Endometrium (tissue), 2 donors: ENCODE results near the gene SCGB3A2.
"Not testable (repeated sequence)": the region's sequence is repeated elsewhere in the genome, so short reads cannot be mapped to it uniquely, and the experiment has no call there.

Source experiments
- FAIRE-seq: peaks from 2 replicates; lab custom pipeline; 2012; peaks lifted over from hg19 to GRCh38; lab: Jason Lieb, UNC
- donor health status: control.
- donor health status: control.

SCGB3A2 gene

DNA sequence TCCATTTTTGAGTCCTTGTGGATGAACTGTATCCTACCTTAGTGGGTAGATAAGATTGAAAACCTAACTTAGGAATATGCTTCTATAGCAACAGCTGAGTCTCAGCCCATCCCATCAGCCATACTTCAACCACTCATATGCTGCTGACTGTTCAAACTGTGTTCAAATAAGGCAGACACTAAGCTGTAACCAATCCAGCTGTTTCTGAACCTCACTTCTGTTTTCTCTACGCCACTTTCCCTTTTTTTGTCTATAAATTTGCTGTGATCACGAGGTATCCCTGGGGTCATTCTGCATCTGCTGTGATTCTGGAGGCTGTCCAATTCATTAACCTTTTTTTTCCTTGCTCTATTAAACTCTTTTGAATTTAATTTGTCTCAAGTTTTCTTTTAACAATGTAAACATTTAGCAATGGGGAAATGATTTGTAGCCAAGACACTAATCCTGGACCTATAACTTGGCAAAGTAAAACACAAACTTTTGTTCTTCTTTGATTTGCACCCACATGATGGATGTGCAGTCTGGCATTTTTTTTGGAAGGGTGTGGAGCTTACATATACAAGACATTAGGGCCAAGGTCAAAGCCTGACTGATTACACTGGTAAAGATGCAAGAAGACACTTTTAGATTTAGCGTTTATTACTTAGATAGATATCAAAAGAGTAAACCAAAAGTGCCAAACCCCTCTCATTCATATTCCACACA lies 14.9 kb upstream of the SCGB3A2 start:
- FAIRE-seq, result no peak

DNA sequence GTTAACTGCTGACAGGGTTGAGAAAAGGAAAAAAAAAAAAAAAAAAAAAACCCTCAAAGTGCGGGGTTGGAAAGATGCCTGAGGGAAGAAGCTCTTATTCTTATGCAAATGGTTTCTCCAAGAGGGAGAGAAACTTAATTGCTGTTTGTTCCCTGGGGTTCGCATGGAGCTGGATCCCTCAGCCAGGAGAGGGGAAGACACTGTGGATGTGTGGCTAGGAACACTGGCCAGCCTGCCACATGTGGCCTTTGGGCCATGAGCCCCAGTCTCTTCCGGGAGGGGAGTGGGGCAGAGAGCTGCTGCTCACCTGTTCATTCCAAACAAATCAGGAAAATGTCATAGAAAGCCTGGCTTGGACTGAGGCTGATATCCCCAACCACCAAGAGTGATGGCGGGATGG lies 9.4 kb upstream of the SCGB3A2 start:
- no peak for FAIRE-seq

DNA sequence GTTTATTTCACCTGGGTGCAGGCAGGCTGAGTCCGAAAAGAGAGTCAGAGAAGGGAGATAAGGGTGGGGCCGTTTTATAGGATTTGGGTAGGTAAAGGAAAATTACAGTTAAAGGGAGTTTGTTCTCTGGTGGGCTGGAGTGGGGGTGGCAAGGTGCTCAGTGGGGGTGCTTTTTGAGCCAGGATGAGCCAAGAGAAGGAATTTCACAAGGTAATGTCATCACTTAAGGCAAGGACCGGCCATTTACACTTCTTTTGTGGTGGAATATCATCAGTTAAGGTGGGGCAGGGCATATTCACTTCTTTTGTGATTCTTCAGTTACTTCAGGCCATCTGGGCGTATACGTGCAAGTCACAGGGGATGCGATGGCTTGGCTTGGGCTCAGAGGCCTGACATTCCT lies 8.6 kb upstream of the SCGB3A2 start:
- not testable (repeated sequence) for FAIRE-seq

DNA sequence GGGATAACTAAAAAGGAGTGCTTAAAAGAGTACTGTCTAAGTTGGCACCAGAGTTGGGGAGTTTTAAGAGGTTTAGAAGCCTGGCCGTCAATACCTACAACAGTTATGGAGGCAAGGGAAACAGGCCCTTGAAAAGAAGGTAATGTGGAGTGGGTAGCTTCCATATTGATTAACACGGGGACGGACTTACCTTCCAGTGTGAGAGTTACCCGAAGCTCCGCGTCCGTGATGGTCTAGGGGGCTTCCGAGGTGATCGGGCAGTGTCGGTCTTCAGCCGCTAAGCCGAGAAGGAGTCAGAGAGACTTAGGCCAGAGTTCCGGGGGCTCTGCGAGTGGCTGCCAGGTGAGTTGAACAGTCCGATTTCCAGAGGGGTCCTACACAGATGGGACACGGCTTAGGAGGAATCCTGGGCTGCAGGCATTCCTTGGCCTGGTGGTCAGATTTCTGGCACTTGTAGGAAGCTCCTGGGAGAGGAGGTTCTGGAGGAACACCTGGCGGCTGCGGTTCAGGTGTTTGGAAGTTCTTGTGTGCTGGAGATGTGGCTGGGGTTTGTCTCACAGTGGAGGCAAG lies 6.4 kb upstream of the SCGB3A2 start:
- not testable (repeated sequence) for FAIRE-seq

DNA sequence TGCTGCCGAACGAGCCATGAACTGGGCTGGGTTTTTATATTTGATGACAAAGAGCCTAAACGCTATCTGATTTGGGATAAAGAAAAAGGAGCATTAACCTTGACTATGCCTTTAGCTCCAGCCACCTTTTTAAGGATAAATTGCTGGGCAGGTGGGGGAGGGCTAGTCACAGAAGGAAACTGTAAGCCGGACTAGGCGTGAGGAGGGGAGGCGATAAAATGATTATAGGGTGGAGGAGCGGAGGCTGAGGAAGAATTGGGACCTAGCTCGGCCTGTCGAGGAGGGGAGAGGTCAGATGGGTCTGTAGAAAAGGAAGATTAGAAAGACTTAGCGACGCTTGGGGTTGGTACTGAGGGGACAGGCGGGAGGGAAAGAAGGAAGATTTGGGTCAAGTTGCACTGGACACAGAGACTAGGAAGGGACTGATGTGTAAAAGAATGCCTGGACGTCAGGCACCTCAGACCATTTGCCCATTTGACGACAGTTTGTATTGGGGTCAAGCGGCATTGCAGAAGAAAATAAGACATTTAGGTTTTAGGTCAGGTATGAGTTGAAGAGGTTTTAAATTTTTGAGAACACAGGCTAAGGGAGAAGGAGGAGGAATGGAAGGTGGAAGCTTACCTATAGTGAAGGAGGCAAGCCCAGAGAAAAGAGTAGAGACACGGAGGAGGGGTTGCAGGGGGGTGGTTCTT lies 5.6 kb upstream of the SCGB3A2 start:
- FAIRE-seq, result not testable (repeated sequence)

DNA sequence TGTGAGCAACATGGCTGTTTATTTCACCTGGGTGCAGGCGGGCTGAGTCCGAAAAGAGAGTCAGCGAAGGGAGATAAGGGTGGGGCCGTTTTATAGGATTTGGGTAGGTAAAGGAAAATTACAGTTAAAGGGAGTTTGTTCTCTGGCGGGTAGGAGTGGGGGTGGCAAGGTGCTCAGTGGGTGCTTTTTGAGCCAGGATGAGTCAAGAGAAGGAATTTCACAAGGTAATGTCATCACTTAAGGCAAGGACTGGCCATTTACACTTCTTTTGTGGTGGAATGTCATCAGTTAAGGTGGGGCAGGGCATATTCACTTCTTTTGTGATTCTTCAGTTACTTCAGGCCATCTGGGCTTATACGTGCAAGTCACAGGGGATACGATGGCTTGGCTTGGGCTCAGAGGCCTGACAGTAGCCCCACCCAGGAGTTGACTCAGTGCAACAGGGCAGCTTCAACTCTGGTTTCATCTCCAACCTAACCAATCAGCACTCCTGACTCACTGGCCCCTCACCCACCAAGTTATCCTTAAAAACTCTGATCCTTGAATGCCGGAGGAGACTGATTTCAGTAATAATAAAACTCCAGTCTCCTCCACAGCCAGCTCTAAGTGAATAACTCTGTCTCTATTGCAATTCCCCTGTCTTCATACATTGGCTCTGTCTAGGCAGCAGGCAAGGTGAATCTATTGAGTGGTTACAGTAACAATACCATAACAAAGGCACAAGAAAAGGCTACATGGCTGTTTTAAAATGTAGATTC lies 4.2 kb upstream of the SCGB3A2 start:
- not testable (repeated sequence) for FAIRE-seq

DNA sequence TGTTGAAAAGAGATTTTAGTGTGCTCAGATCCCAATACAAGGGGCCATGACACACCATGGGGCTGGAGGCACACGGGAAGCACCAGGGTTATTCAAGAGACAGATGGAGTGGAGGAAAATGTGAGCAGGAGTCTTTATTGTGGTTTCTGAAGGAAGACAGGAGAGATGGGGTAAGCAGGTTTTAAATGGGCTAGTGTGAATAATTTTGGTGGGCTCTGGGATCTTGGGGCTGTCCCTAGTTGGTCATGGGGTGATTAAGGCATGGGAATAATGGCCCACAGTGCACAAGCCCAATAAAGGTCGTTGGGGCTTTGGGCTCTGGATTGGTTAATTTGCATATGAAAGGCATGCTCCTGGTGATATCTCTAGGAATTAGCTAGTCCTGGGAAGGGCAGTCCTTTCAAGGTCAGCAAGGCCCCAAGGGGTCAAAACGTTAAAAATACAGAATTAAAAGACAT lies 3.6 kb upstream of the SCGB3A2 start:
- no peak for FAIRE-seq

DNA sequence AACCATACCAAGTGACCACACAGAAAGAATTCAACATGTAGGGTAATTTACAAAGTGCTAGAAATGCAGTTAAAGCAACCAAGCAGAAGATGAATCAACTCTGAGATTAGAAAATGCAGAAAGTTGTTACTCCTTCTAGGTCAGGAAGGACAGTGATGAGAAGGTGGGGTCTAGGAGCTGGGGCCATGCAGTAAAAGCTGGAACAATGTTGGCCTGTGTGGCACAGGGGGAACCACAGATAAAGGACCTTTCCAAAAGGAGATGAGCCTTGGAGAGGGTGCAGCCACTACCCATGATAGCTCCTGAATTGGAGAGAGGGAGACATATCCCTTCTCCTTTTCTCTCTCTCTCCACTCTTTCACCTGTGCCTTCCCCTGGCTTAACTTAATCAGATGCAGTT lies 2.4 kb upstream of the SCGB3A2 start:
- FAIRE-seq, result no peak

DNA sequence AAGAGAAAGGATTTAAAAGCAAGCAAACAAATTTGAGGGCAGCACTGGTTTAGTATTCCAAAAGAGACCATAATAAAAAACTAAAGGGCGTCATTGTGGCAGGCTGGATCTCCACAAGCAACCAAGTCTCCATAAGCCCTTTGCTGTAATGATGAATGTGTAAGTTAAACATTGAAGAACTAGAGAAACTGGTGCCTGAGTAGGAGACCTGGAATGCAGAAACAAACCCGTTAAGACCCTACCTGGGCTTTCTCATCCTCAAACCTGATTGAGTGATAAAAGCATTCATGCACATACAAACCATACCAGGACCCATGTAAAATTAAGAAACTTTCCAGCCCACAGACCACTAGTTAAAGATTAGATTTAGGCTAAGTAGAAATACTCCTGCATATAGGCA lies 1.9 kb upstream of the SCGB3A2 start:
- FAIRE-seq, result no peak

DNA sequence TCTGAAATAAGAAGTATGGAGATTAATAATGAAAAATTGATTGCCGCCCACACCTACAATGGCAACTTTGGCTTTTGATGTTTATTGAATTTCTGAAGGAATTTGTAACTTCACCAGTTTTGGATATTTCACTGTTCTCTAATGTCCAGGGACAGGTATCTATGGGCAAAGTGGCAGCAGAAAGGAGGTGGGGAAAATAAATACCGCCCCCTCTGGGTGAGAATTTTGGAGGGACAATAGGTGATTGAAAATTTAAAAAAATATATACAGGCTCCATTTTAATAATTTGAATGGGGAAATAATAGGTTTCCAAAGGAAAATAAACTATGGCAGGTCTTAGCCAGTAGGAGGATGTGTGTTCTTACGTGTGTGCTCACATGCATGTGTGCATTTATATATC lies 1.3 kb downstream of the SCGB3A2 start:
- FAIRE-seq, result no peak

DNA sequence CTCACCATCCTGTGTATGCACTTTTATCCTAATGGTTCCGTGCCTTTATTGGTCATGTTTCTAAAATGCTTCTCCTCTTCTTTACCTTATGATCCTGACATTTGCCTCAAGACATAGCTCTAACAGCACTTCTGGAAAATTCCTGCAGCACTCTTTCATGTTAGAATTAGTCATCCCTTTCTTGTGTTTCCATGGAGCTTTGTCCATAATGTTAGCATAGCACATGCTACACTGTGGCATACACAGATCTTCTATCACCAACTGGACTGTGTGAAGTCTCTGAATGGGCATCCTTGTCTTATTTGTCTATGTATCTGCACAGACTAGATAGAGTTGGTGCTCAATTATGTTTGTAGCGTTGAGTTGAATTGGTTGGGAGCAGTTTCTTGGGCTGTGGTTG lies 2.0 kb downstream of the SCGB3A2 start:
- no peak for FAIRE-seq

DNA sequence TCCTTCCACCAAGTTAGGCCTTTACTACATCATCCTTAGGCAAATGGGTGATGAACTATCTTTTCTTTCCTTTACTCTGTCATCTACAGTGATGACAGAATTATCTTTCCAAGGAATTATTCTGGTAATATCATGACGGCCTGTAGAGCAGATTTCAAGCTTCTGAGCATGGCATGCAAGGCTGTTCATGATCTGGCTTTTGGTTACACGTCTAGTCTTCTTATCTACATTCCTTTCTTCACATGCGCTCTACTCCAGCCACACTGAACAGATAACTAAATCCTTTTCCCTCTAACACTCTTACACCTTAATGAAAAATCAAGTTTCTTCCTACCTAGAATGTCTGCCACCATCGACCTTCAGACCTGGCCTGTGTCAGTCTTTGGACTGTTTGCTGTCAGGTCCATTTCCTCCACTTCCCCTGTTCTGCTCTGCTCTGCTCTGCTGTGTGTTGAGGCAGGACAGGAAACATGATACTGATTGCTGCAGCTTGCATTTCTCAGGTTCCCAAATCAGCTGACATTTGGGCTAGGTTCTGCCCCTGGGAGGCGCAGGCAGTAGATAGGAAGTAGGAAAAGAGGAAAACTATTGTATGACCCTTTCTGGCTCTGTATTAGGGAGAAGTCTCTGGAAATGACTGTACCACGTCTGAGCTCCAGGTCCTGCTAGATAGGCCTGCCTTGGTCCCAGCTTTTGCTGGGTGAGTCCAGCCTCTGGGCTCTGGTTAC lies 4.2 kb downstream of the SCGB3A2 start:
- no peak for FAIRE-seq

DNA sequence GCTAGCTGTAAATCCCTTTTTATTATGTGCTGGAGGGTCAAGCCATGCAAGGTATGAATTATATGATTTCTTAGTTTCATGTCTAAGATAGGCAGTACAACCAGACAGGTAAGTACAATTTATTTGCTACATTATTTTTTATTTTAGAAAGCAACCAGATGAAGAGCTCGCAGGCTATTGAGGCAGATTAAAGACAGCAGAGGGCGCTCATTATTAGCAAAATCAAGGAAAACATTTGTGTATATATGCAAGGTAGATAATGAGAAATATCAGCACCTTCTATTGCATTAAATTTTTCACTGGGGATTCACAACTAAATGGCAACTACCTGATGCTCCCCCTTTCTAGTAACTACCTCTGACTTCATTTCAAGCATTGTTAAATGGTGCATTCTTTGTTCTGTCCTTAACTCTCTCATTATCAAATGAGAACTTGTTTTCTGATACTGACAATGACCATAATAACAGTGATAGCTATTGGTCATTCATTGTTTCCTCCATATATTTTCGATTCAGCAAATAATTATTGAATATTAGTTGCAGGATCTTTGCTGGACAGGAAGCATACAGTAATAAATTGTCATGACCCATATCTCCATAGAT lies 8.6 kb downstream of the SCGB3A2 start:
- FAIRE-seq, result no peak

DNA sequence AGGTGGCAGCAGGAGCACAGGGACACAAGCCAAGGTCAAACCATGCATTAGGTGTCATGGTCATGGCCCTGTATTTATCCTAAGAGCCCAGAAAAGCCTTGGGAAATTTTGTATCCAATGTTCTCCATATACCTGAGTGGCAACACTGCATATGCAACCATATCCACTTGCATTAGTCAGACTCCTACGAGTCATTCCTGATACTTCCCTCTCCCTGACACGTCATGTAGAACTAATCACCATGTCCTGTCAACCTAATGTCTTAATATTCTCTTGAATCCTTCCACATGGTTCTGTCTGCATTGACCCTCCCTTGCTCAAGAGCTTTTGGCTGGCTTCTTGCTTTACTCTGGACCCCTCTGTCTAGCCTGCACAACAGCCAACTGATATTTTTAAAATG lies 9.4 kb downstream of the SCGB3A2 start:
- FAIRE-seq, result no peak

DNA sequence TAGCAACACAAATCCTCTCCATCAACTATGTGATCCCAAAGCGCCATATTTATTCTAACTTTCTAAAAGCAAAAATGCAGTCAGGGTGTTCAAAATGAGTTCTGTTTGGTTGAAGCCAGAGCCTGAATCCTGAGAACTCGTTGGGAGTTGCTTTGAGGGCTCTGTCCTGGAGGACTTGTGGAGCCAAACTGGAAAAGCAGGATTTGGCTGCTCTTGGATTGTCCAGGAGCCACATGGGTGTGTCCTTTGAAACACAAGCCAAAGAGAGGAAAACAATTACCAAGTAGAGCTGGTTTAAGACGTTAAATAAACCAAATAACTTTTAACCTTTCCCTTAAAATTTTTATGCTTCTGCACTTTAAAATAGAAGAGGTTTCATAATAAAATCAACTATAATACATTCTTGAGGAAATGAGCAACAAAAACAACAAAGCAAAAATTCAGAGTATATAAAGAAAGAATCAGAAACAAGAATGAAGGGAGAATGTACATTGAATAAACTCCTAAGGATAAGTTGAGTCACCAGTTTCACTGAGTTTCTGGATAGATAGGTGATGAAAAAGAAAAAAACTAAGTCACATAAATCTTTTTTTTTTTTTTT lies 14.3 kb downstream of the SCGB3A2 start:
- peak; percentile 94 for FAIRE-seq

DNA sequence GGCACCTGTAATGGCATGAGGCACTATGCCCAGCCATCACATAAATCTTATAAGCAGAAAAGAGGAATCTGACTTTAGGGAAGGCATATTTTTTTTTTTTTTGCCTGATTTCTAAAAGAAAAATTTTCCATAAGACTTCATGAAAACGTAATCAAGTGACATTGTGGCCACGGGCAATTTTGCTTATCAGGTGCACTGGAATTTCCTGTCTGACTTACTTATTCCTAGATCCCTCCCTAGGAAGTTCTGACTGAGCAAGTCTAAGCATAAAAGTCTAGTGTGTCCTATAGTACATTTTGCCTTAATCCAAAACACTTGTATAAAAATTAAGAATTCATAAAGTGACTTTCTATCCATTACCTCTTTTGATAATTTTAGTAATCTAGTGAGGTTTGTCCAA lies 15.3 kb downstream of the SCGB3A2 start:
- no peak for FAIRE-seq

DNA sequence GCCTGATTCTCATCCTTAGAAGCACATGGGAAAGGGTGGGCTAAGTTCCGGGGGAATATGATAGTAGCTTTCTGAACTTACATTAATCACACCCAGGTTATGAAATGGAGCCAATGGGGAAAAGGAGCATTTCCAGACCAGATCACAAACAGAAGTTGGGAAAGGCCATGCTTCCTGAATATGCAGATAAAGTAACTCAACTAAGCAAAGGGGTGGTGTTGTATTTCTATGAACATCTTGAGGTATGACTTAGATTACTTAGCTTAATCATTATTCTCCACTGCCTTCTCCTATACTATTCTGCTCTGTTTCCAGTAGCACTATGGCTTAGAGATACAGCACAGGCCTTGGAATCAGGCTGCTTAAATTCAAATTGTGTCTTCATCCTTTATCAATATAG lies 17.4 kb downstream of the SCGB3A2 start:
- FAIRE-seq, result no peak

DNA sequence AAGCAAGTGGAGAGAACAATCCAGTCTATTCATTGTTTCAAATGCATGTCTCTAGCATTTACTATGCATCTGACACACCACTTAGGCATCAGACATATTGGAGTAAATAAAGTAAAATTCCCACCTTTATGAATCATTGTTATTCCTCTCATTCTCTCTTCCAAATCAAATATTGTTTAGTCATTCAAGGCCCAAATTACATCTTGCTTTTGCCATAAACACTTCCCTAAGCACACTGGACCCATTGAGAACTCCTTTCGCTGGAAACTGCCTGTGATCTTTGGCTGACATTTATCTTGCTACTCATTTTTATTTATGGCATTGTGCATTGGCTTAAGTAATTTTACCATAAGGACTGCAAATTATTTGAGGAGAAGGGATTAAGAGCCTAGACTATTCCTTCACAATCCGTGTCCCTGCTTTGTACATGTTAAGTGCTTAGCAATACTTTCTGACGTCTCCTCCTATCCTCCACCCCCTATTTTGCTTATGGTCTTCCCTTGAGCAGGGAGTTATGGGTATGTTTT lies 20.4 kb downstream of the SCGB3A2 start:
- no peak for FAIRE-seq

DNA sequence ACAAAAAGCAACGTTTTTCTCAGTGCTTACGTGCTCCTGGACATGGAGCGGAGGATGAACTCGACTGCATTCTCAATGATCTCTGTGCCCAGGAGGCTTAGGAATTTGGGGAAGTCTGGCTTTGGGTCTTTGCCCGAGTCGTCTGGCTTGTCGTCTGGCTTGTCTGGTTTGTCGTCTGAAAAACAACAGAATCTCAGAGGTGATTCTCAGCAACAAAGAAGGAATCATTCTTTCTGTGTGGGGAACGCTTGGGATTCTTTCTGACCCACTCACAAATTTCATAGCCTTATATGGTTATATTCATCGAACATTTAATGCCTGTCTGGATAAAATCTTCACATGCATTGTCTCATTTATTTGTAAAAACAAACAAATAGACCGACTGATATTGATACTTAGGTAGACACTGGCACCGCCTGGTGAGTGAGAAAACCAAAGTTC lies 23.1 kb downstream of the SCGB3A2 start:
- FAIRE-seq, result no peak

DNA sequence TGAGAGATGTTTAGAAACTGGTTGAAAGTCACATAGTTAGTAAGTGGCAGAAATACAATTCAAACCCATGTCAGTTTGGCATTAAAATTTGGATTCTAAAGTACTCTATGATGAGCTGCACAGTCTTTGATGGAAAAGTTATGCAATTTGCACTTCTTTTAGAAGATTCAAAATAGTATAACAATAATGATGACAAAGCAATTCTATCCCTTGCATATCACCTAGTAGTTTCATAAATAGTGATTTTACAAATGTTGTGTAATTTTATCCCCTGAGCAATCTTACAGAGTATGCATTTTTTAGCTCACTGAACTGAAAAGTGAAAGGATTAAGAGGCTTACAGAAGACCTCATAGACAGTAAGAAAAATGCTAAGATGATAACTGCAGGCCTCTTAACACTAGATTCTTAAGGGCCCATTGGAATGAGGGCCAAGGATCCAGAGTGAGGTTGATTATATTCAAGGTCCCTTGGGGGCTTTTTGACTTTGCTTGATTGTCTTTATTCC lies 24.2 kb downstream of the SCGB3A2 start:
- no peak for FAIRE-seq

DNA sequence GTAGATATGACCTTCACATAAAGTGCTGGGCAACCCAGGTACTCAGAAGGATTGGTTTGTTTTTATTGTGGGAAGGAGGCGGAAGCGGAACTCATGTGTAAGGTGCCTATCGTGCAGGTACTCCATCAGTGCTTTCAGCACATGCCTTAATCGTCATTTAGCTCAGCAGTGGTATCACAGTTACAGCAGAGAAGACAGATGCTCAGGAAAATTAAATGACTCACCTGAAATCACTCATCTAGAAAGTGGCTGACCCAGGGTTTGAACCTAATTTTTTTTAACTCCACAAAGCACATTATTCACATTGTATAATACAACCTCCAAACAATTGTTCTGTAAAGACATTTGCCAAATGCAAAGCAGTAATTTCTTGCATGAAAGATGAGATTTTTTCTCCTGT lies 25.6 kb downstream of the SCGB3A2 start:
- FAIRE-seq, result no peak
